Activated naive CD8-positive, alpha-beta T cell treated with anti-CD3 and anti-CD28 coated beads, Interleukin-2, amount 50 U/mL, for 24 hours (primary cell): ENCODE results near the gene CEACAM20.
"Not testable (repeated sequence)": the region's sequence is repeated elsewhere in the genome, so short reads cannot be mapped to it uniquely, and the experiment has no call there.

ENCODE experiments used
- ATAC-seq: fragments of 150-1000 bp; cut with Tn5 transposase; one replicate; pipeline ENCODE4 v1.10.0; 2021
- DNase-seq: peaks from one replicate; pipeline ENCODE4 v3.0.0; 2021
- H3K27ac Mint-ChIP-seq: one replicate; pipeline ENCODE4 v1.8.0; 2021; ENCODE audit warnings: mild to moderate bottlenecking, mixed read lengths
- H3K27me3 Mint-ChIP-seq: one replicate; pipeline ENCODE4 v1.8.0; 2021; ENCODE audit warnings: mixed read lengths
- H3K36me3 Mint-ChIP-seq: one replicate; pipeline ENCODE4 v1.8.0; 2021; ENCODE audit warnings: low read depth, mixed read lengths
- H3K4me1 Mint-ChIP-seq: one replicate; pipeline ENCODE4 v1.8.0; 2021; ENCODE audit warnings: mixed read lengths
- H3K4me3 Mint-ChIP-seq: one replicate; pipeline ENCODE4 v1.8.0; 2021; ENCODE audit warnings: mild to moderate bottlenecking, moderate library complexity, mixed read lengths
- H3K9me3 Mint-ChIP-seq: one replicate; pipeline ENCODE4 v1.8.0; 2021; ENCODE audit warnings: mixed read lengths

The CEACAM20 gene

GRCh38 chr19:44476559-44477408 lies 52.7 kb downstream of the CEACAM20 start:
- Mint-ChIP-seq H3K27ac (no peak overlapping the region), H3K9me3 (peaks cover 80% of the 10 kb centered on the region), H3K4me3 (no peak overlapping the region), H3K27me3 (no peaks in the 10 kb centered on the region), H3K4me1 (no peaks in the 10 kb centered on the region), H3K36me3 (peaks cover 97% of the 10 kb centered on the region)
- DNase-seq (no peak), ATAC-seq (no peak)

GRCh38 chr19:44468730-44469129 lies 60.7 kb downstream of the CEACAM20 start:
- not testable (repeated sequence) for H3K4me1 Mint-ChIP-seq, H3K27me3 Mint-ChIP-seq, ATAC-seq, H3K4me3 Mint-ChIP-seq, H3K27ac Mint-ChIP-seq, DNase-seq
- H3K9me3 Mint-ChIP-seq, result peaks cover 88% of the 10 kb centered on the region
- peaks cover 51% of the 10 kb centered on the region for H3K36me3 Mint-ChIP-seq

- H3K27ac Mint-ChIP-seq, H3K27me3 Mint-ChIP-seq, ATAC-seq, DNase-seq, H3K4me1 Mint-ChIP-seq, H3K4me3 Mint-ChIP-seq: not testable (repeated sequence)
- Mint-ChIP-seq H3K9me3 (peaks cover 68% of the 10 kb centered on the region), H3K36me3 (peaks cover 15% of the 10 kb centered on the region)
Observed at GRCh38 chr19:44462600-44463286, 66.7 kb downstream of the CEACAM20 start.
